RPMI8226 (cell line): ENCODE results near the gene POMT1.
"Not testable (repeated sequence)": the region's sequence is repeated elsewhere in the genome, so short reads cannot be mapped to it uniquely, and the experiment has no call there.

Experiments used
- DNase-seq: peaks from one replicate; pipeline ENCODE4 v3.0.0-alpha.2; 2015

POMT1 gene

GRCh38 chr9:131500377-131500776 is 2.3 kb upstream of the POMT1 start:
- DNase-seq: no peak

DNA sequence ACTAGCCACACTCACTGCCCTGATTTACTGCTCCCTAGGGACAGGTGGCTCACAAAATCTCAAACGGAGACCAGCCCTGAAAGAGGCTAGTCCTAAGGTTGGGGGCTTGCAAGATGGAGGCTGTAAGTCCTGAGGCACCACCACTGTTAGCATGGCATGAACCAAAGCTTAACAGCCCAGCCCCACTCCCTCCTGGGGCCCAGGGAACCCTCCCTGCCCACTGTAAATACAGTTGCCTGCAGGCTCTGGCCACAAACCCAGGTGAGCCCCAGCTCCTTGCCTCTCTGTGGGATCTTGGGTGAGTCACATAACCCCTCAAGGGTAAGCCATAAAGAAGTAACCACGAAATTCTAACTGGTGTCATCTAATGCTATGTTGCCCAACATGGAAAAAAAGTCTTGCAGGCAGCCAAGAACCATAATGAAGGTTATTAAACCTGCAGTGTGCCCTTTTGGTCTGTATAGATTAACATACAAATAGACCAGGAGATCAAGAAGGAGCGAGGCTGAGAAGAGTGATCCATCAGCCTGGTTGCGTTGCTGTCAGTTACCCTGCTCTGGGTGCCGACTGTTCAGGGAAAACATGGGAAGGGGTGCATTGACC is 1.7 kb upstream of the POMT1 start:
- DNase-seq: peak; percentile 20

DNA sequence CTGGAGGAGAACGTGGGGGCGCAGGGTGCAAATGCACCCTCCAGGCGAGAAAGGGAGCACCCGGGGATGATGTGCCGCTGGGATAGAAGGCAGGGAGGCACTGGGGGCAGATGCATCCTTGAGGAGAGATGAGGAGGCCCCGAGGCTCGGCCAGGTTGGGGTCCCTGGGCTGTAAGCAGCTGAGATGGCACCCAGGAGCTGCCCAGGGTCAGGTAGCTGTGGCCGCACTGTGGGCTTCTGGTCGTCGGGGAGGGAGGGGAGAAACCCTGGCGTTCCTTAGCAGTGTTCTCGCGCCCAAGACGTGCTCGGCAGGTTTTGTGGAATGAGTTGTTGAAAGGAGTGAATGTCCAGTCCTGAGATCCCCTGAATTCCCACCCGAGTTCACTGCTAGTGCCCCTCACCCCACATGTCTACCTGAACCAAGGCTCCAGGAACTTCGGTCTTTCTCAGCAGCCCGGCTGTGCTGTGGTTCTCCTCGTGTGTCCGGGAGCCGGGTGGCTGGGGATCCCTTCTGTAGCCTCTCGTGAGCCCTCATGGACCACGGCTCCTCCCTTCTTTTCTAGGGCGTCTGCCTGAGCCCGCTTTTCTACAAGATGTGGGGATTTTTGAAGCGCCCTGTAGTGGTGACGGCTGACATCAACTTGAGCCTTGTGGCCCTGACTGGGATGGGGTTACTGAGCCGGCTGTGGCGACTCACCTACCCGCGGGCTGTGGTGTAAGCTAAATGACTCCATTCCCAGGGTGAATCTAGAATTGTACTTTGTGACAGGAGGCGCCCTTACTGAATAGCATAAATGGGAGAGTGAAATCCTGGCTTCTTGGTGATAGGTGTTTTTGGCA is 1.1 kb downstream of the POMT1 start:
- DNase-seq: peak; percentile 43

- DNase-seq: no peak
These were observed 2.3 kb downstream of the POMT1 start for GRCh38 chr9:131505012-131505411.

GRCh38 chr9:131511416-131511815 is 8.7 kb downstream of the POMT1 start:
- DNase-seq: no peak

DNA sequence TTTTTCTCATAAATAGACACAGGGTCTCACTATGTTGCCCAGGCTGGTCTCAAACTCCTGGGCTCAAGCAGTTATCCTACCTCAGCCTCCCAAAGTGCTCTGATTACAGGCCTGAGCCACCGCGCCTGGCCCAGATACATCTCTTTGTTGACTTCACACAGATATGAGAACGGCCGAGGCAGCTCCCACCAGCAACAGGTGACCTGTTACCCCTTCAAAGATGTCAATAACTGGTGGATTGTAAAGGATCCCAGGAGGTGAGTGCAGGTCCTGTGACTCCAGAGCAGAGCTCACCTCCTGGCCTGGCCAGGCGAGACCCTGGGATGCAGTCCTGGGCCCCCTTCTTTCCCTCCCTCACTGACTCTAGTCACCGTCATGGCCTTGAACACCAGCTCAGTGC is 9.2 kb downstream of the POMT1 start:
- DNase-seq: no peak

DNA sequence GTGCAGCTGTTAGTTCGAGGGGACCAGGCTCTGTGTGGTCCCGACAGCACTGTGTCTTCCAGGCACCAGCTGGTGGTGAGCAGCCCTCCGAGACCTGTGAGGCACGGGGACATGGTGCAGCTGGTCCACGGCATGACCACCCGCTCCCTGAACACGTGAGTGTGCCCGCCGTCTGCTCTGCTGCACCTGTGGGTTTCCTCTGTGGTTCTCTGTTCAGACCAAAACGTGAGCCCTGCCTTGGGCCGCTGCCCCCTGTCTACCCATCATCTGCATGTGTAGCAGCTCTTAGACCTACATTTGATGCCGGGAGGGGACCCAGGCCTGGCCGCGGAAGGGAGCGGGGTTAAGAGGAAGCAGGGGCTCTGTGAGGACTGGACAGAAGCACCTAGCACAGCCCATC is 10.5 kb downstream of the POMT1 start:
- no peak for DNase-seq

GRCh38 chr9:131515559-131516031 is 12.9 kb downstream of the POMT1 start:
- not testable (repeated sequence) for DNase-seq

DNA sequence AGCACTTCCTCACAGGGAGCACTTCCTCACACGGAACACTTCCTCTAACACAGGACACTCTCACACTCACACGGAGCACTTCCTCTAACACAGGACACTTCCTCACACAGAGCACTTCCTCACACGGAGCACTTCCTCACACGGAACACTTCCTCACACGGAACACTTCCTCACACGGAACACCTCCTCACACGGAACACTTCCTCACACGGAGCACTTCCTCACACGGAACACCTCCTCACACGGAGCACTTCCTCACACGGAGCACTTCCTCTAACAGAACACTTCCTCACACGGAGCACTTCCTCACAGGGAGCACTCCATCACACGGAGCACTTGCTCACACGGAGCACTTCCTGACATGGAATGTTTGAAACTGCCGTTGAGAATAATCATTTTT is 13.4 kb downstream of the POMT1 start:
- DNase-seq: no peak

DNA sequence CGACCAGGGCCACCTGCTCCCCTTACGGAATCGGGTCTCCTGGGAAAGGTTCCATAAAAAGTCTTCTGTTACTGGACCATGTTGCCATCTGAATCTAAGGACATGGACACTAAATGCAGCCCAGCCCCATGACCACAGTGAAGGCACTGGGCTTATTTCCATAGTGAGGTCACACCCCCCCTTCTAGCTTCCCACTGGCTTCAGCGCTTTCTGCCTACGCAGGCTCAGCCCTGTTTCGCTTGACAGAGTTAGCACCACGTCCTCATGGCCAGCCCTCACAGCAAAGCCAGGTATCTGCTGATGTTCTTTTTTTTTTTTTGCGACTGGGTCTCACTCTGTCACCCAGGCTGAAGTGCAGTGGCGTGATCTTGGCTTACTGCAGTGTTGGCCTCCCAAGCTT is 14.2 kb downstream of the POMT1 start:
- no peak for DNase-seq

GRCh38 chr9:131517761-131518190 is 15.1 kb downstream of the POMT1 start:
- DNase-seq: no peak

DNA sequence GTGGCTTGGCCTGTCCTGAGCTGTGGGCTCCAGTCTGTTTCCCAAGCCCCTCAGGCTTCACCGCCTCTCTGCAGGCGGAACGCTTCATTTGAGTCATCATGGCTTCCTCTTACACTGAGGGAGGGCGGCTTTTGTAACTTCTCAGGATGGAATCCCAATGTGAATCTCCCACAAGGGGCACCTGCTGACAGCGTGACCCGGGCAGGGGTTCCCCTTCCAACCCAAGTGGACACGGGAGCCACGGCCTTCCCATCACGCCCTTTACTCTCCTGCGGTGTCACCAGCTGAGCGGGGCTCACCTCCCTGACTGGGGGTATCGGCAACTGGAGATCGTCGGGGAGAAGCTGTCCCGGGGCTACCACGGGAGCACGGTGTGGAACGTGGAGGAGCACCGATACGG is 15.8 kb downstream of the POMT1 start:
- no peak for DNase-seq

DNA sequence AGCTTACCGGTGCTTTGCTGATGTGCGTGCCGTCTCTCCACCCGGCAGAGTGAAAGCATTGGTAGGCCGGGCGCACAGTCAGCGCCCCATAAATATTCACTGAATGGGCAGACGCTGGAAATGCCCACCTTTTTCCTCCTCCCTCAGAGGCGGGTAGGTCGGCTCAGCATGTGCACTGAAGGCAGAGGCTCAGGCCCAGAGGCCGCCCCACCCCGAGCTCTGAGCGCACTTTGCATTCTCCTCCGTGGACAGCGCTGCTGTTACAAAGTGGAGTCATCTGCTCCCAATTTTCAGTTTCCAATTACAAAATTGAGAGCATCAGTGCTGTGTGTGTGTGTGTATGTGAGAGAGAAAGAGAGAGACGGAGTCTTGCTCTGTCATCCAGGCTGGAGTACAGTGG is 17.8 kb downstream of the POMT1 start:
- DNase-seq: no peak

- no peak for DNase-seq
These were observed 18.5 kb downstream of the POMT1 start for GRCh38 chr9:131521203-131521602.

DNA sequence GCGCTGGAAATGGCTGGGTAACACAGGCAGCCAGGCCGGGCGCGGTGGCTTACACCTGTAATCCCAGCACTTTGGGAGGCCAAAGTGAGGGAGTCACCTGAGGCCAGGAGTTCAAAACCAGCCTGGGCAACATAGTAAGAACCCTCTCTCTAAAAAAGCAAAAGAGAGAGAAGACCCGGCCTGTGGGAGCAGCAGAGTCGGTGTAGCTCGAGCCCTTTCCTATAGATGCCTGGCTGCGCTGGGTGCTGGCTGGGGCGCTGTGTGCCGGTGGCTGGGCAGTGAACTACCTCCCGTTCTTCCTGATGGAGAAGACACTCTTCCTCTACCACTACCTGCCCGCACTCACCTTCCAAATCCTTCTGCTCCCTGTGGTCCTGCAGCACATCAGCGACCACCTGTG is 19.1 kb downstream of the POMT1 start:
- DNase-seq: no peak

- DNase-seq: no peak
These were observed 19.8 kb downstream of the POMT1 start for GRCh38 chr9:131522257-131523085.

DNA sequence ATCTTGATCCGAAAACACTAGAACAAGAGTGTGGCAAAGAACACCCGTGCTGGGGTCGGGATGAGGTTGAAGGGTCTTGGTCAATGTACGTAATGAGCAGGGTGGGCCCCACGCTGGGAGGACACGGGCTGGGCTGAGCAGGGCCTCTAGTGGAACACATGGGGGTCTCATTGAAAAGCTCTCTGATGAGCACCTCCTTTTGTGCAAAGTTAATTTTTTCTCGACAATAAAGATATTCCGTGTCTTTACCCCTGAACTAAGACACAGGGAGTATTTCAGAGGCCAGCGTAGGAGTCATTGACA is 20.3 kb downstream of the POMT1 start:
- DNase-seq: no peak

GRCh38 chr9:131523451-131524435 is 21.0 kb downstream of the POMT1 start:
- no peak for DNase-seq

DNA sequence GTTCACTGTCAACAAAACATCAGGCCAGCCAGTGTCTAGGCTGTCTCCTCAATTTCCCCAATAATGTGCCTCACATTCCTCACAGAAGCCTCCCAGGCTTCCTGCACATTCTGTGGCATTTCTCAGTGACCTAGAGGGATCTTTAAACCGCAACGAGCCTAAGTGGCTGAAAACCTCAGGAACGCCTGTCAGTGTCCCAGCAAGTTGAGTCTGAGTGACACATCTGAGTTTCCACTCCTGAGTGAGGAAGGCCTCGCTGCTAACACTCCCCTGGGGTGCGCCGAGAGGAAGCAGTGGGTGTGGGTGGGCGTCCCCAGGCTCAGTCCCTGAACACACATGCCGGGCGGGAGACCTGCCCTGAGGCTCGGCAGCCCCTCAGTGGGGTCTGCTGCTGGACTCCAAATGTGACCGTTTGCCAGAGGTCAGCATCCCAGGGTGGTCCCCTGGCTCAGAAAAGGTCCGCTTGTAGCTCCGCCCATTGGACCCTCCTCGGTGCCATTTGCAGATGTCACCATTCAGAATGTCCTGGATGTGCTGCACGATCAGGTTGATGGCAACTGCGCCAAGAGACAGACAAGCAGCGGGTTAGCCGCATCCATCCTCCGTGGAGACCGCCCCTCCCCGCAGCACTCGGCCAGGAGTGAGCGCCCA is 22.1 kb downstream of the POMT1 start:
- DNase-seq: no peak

- DNase-seq: no peak
These were observed 23.2 kb downstream of the POMT1 start for GRCh38 chr9:131525643-131526565.

GRCh38 chr9:131528186-131528585 is 25.5 kb downstream of the POMT1 start:
- no peak for DNase-seq
